Measurements from ENCODE around the gene MARCKSL1. TPM values are rescaled to one million over a fixed set of nuclear protein-coding genes. Genes with fewer than 3 reads are reported as not detected.

The MARCKSL1 gene
- total RNA-seq, 4 donors from 2014 or later, result 4.4 to 6.1 (median 5.1) TPM

DNA sequence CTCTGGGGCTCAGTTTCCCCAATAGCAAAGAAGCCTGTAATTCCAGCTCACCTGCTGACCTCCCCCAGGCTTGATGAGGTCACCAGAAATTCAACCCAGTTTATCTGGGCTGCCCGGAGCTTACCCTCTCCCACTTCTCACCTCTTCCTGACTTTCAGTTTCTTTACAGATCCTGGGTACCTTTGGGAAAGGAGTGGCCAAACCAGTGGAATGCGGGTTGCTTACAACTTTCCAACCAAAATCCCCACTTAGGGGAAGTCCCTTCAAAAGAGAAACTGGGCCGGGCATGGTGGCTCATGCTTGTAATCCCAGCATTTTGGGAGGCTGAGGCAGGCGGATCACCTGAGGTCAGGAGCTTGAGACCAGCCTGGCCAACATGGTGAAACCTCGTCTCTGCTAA, 5.9 kb upstream of the MARCKSL1 start:
- 37 to 60% methylated on average over 2 to 3 of the region's 5 CpGs for WGBS, 2 donors
- TF ChIP-seq, protein P1, sequence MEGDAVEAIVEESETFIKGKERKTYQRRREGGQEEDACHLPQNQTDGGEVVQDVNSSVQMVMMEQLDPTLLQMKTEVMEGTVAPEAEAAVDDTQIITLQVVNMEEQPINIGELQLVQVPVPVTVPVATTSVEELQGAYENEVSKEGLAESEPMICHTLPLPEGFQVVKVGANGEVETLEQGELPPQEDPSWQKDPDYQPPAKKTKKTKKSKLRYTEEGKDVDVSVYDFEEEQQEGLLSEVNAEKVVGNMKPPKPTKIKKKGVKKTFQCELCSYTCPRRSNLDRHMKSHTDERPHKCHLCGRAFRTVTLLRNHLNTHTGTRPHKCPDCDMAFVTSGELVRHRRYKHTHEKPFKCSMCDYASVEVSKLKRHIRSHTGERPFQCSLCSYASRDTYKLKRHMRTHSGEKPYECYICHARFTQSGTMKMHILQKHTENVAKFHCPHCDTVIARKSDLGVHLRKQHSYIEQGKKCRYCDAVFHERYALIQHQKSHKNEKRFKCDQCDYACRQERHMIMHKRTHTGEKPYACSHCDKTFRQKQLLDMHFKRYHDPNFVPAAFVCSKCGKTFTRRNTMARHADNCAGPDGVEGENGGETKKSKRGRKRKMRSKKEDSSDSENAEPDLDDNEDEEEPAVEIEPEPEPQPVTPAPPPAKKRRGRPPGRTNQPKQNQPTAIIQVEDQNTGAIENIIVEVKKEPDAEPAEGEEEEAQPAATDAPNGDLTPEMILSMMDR (IDR thresholded peaks at IDR 0.05), result no peak
- no peak for TF ChIP-seq POLR2A (IDR thresholded peaks at IDR 0.05)
- intact Hi-C loops (cut with DNase I), result no loop called here
- no peaks in the 10 kb centered on the region for H3K9me3 ChIP-seq
- no peaks in the 10 kb centered on the region for H3K36me3 ChIP-seq
- H3K27me3 ChIP-seq, result peaks cover 0 to 1% (median 0%) of the 10 kb centered on the region in 4 donors
- H3K4me3 ChIP-seq, result peak overlapping the region in 1 of 4 donors; percentile 6
- H3K4me1 ChIP-seq, result peaks cover 5 to 34% (median 21%) of the 10 kb centered on the region in 3 donors
- no peak for DNase-seq
- peak overlapping the region in 1 of 4 donors; percentile 2 for H3K27ac ChIP-seq

DNA sequence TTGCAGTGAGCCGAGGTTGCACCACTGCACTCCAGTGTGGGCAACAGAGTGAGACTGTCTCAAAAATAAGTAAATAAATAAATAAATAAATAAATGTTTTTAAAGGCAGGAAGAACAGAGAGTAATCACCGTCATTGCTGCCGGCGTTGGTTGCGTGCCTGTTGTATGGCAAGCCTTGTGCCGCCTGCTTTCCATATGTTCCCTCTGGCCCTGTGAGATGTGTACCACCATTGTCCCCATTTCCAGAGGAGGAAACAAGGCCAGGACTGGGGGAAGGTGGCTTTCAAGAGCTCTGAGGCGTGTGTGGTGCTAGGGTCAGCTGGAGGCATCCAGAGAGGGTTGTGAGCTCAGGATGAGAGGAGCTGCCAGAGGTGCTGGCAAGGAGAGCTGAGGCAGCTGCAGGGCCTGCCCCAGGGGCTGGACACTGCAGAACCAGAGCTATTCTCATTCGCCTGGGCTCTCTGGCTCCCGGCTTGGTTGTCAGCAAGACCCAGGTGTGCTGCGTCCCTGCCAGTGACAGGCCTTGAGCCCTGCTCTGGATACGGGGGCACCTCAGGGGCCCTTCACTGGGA, 5.2 kb upstream of the MARCKSL1 start:
- Histone ChIP-seq H3K4me3 (no peak overlapping the region), H3K9me3 (no peaks in the 10 kb centered on the region), H3K4me1 (peaks cover 11 to 41% (median 26%) of the 10 kb centered on the region in 3 donors), H3K27ac (peak overlapping the region in 1 of 4 donors; percentile 2), H3K36me3 (no peaks in the 10 kb centered on the region), H3K27me3 (peaks cover 0 to 8% (median 0%) of the 10 kb centered on the region in 4 donors)
- TF ChIP-seq, protein P1 (IDR thresholded peaks at IDR 0.05), result no peak
- no peak for TF ChIP-seq POLR2A (IDR thresholded peaks at IDR 0.05)
- DNase-seq, result no peak
- intact Hi-C loops (cut with DNase I), result no loop called here
- 90 to 97% methylated on average over 8 to 11 of the region's 11 CpGs for WGBS, 2 donors

DNA sequence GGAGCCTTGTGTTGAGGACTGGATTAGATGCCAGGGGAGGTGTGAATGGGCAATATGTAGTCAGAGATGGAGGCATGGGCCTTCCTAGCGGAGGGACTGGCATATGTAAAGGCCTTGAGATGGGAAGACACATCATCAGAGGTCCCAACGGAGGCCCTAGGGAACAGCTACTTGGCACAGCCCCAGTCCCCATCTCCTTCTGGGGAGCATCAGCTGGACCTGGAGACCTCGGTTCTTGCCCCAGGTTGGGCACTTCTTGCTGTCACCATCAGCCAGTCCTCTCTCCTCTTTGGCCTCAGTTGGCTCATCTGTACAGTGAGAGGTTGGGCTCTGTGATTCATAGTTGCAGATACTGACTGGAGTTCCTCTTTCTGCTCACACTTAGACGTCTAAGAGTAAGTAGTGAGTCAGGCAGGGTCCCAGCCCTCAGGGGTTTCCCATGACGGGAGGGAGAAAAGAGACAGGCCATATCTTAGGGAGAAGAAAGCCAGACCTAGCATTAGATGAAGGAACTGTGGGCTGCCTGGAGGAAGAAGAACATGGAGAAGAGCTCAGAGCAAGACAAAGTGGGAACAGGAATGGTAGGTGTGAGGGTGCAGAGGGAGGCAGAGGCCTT, 3.4 kb upstream of the MARCKSL1 start:
- H3K27ac ChIP-seq, result no peak overlapping the region
- H3K4me1 ChIP-seq, result peaks cover 29 to 49% (median 35%) of the 10 kb centered on the region in 3 donors
- H3K4me3 ChIP-seq, result no peak overlapping the region
- H3K27me3 ChIP-seq, result peaks cover 0 to 14% (median 0%) of the 10 kb centered on the region in 4 donors
- TF ChIP-seq, protein P1 (IDR thresholded peaks at IDR 0.05), result no peak
- TF ChIP-seq POLR2A (IDR thresholded peaks at IDR 0.05), result no peak
- H3K36me3 ChIP-seq, result peaks cover 0 to under 1% (median 0%) of the 10 kb centered on the region in 3 donors
- H3K9me3 ChIP-seq, result no peaks in the 10 kb centered on the region
- 50 to 77% methylated on average over 2 of the region's 5 CpGs for WGBS, 2 donors
- no peak for DNase-seq
- intact Hi-C loops (cut with DNase I), result no loop called here

DNA sequence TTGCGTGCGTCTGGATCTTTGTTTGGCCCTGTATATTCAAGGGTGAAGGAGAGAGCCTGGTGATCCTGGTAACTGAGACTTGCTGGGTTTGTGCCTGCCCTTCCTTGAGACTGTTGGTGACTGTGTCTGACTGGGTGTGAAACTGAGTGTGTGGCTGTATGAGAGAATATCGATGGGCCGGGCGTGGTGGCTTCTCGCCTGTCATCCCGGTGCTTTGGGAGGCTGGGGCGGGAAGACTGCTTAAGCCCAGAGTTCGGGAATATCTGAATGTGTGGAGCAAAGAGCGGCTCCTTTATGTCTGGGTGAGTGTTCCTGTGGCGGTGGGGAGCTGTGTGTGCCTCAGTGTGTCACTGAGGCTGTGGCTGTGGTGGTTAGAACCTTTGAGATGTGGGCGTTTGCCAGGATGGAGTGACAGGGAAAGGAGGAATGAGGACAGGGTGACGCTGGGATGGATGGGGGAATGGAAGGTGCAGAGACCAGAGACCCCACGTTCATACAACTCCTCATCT, 2.7 kb upstream of the MARCKSL1 start:
- TF ChIP-seq, protein P1 (IDR thresholded peaks at IDR 0.05), result no peak
- TF ChIP-seq POLR2A (IDR thresholded peaks at IDR 0.05), result no peak
- 77 to 84% methylated on average over 5 to 14 of the region's 14 CpGs for WGBS, 2 donors
- H3K27ac ChIP-seq, result peak overlapping the region in 1 of 4 donors; percentile 34
- no peak for DNase-seq
- peaks cover 0 to 8% (median 0%) of the 10 kb centered on the region in 3 donors for H3K36me3 ChIP-seq
- peaks cover 0 to 14% (median 0%) of the 10 kb centered on the region in 4 donors for H3K27me3 ChIP-seq
- no peaks in the 10 kb centered on the region for H3K9me3 ChIP-seq
- intact Hi-C loops (cut with DNase I), result no loop called here
- no peak overlapping the region for H3K4me3 ChIP-seq
- H3K4me1 ChIP-seq, result peaks cover 31 to 56% (median 39%) of the 10 kb centered on the region in 3 donors

Data from esophagus squamous epithelium (tissue), 5 donors.